ENCODE data around the gene WWP2.
"Not testable (repeated sequence)": the region's sequence is repeated elsewhere in the genome, so short reads cannot be mapped to it uniquely, and the experiment has no call there.

WWP2 gene

DNA sequence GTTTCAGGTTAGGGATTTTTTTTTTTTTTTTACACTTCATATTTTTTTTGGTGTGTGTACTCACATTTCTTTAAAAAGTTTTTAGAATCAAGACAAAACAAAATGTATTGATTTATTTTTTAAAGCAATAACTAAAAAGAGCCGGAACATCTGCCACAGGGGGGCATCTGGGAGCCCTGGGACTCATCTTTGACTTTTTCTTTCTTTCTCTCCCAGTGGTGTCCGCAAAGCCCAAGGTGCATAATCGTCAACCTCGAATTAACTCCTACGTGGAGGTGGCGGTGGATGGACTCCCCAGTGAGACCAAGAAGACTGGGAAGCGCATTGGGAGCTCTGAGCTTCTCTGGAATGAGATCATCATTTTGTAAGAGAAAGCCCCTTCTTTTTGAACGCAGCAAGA is 36.3 kb downstream of the WWP2 start:
- no peak for DNase-seq

DNA sequence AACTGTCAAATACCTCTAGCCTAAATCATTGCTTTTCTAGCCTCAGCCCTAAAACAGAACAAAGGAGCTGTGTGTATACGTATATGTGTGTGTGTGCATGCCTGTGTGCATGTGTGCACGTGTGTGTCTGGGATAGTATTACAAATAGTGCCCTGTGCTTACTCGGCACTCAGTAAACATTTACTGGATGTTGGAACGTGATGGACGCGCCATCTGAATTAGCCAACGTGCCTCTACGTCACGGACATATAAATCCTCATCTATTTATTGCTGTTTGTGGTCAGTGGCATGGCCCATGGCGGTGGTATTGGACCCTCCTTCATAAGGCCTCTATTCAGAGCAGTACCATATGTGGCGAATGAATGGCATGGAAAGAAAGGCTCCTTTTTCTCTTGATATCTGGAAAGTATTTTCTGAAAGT is 37.5 kb downstream of the WWP2 start:
- no peak for DNase-seq

DNA sequence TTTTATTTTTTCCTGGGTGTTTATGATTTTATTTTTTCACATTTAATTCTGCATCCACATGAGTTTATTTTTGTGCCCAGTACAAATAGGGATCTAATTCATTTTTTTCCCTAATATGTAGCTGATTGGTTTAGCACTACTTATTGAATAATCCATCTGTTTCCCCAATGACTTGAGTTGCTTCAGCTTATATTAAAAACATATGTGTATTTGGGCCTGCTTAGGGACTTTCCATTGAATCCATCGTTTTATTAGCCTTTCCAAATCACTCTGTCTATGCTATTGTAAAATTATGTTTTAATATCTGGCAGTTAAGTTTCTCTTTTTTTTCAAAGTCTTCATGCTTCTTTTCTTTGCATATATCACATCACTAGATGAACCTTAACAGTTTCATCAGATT is 42.2 kb downstream of the WWP2 start:
- no peak for DNase-seq

DNA sequence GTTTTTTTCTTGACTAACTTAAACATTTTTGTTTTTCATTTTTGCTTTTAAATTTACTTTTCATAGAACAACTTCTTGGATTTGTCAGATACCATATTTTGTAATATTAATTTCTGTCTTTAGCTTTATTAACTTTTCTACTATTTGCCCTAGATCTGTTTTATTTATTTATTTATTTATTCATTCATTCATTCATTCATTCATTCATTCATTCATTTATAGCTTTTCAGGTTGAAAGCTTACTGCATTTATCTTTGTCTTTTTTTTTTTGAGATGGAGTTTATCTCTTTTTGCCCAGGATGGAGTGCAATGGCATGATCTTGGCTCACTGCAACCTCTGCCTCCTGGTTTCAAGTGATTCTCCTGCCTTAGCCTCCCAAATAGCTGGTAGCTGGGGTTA is 44.6 kb downstream of the WWP2 start:
- not testable (repeated sequence) for DNase-seq

DNA sequence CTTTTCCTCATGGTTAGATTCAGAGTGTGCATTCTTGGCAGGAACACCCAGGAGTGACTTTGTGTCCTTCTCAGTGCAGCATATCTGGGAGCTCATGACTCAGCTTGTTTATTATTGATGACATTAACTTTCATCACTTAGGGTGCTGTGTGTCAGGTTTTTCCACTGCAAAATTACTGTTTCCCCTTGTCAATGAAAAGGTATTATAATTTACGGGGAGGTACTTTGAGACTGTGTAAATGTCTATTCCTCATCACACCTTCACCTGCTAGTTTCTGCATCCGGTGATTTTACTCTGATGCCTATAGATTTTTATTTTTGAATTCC is 50.5 kb downstream of the WWP2 start:
- no peak for DNase-seq

DNA sequence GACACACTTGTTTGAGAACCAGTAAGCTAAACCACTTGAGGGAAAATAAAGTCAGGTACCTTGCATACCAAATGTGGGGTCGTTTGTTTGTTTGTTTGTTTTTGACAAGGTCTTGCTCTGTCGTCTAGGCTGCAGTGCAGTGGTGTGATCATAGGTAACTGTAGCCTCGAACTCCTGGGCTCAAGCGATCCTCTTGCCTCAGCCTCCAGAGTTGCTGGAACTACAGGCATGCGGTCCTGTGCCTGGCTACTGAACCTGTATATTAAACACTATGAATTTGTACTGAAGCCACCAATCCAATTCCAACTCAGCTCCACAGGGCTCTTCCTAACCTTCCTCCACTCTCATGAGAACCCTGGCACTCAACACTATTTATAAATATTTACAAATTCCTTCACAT is 51.9 kb downstream of the WWP2 start:
- no peak for DNase-seq

DNA sequence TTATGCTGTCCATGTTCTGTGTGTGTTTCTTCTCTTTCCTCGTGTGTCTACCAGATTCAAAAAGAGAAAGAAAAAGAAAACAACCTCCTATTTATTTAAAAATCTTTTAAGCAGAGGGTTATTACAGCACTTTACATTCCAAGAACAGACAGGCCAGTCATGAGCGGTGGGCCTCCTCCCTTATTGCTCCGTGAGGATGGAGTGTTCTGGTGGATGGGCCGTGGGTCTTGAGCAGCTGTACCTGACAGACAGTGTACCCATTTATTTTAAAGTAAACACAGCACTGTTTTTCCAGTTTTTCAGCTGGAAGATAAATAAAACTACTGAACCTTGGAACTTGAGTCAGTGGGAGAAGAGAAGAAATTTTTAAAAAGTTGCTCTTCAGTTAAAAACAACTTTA is 52.4 kb downstream of the WWP2 start:
- DNase-seq: no peak

DNA sequence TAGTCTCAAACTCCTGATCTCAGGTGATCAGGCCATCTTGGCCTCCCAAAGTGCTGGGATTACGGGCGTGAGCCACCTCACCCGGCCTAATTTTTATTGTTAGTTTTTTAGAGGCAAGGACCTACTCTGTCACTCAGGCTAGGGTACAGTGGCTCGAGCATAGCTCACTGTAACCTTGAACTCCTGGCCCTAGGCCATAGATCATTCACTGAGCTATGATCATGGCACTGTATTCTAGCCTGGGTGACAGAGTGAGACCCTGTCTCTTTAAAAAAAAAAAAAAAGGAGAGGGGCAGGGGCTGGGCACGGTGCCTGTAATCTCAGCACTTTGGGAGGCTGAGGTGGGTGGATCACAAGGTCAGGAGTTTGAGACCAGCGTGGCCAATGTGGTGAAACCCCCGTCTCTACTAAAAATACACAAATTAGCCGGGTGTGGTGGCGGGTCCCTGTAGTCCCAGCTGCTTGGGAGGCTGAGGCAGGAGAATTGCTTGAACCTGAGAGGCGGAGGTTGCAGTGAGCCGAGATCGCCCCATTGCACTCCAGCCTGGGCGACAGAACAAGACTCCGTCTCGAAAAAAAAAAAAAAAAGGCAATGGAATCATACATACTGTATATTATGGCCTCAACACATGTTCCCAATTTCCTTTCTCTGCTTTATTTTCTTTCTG is 53.2 kb downstream of the WWP2 start:
- not testable (repeated sequence) for DNase-seq

DNA sequence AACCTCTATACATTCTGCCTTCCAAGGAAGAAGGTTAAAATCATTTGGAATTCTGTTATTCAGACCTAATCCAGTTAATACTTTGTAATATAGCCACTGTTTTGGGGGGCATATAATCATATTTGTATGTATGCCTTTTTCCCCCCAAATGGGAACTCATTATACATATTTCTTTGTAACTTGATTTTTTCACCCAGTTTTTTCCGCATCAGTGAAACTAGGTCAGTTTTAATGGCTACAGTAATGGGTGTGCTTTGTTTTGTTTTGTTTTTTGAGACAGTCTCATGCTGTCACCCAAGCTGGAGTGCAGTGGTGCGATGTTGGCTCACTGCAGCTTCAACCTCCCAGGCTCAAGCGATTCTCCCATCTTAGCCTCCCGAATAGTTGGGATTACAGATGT is 54.9 kb downstream of the WWP2 start:
- DNase-seq: no peak

DNA sequence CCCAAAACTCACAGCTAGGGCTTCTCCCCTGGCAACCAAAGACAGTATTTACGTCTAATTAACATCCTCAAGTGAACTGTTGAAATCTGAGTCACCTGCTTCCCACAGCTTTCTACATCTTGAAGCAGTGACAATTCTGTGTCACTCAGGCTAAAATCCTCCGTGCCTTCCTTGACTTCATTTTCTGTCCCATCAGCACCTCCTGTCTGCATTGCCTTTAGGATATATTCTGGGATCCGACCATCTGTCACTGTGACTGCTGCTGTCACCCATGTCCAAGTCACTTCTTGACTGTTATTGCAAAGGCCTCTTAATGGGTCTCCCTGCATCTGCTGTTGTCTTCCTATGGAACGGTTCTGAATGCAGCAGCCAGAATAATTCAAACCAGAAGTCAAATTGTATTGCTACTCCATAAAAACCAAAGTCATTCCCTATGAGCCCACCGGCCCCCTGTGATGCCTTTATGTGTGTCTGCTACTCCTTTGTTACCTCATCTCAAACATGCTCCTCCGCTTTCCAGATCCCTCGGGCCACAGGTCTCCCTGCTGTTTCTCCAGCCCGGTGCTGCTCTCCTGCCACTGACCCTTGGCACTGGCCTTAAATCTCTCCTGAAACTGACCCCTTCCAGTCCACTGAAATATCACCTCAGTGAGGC is 56.9 kb downstream of the WWP2 start:
- DNase-seq: no peak

DNA sequence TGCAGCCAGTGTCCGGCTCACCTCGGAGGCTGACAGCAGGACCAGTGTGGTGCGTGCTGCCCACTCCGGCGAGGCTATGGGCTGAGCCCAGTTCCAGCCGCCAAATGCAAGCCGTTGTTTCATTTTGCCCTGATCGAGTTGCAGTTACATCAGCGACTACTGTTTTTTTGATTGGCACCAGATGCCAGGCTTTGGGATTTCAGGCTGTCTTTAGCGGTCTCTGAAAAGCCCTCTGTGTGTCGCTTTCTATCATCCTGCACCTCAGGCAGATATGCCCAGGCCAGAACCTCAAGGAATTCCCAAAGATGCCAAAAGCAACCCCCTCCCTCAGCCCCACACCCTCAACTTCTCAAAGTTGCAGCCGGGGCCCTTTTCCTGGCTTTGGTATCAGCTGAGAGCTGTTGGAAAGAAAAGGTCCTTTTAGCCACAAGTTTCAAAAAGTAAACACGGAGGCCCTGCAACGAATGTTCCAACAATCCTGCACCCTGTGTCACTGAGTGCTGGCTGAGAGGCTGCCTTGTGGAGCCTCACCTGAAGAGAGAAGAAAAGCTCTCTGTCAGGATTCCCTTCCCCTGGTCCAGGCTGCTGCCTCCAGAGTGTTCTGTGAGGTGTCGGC is 58.9 kb downstream of the WWP2 start:
- DNase-seq: no peak

DNA sequence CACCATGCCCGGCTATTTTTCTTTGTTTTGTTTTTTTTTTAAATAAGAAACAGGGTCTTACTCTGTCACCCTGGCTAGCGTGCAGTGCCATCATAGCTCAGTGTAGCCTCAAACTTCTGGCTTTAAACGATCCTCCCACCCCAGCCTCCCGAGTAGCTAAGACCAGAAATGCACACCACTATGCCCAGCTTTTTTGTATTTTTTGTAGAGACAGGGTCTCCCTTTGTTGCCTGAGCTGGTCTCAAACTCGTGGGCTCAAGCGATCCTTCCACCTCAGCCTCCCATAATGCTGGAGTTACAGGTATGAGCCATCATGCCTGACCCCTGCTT is 59.7 kb downstream of the WWP2 start:
- DNase-seq: no peak

DNA sequence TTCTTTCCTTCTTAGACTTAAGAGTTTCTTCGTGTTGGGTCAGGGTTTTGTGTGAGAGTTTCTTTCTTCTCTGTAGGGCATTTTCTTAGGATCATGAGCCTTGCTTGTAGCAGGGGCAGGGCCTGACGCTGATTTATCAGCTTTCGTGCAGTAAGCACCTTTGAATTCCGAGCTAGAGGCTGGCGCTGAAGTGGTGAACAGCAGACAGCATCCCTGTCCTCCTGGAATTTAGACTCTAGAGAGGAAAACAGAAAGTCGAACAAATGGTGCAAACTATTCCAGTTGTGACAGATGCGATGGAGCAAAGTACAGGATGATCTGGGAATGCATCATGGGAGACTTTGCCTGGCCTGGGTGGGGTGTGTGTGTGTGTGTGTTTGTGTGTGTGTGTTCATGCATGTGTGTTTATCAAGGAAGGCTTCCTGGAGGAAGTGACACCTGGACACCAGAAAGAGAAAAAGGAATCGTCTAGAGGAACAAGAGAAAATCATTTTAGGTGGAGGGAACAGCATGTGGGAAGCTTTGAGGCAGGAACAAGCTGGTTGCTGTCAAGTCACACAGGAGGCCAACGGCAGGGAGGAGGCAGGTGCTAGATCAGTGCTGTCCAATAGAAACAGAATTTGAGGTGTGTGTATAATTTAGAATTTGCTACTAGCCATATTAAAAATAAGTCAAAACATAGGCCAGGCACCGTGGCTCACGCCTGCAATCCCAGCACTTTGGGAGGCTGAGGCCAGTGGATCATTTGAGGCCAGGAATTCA is 60.2 kb downstream of the WWP2 start:
- no peak for DNase-seq

DNA sequence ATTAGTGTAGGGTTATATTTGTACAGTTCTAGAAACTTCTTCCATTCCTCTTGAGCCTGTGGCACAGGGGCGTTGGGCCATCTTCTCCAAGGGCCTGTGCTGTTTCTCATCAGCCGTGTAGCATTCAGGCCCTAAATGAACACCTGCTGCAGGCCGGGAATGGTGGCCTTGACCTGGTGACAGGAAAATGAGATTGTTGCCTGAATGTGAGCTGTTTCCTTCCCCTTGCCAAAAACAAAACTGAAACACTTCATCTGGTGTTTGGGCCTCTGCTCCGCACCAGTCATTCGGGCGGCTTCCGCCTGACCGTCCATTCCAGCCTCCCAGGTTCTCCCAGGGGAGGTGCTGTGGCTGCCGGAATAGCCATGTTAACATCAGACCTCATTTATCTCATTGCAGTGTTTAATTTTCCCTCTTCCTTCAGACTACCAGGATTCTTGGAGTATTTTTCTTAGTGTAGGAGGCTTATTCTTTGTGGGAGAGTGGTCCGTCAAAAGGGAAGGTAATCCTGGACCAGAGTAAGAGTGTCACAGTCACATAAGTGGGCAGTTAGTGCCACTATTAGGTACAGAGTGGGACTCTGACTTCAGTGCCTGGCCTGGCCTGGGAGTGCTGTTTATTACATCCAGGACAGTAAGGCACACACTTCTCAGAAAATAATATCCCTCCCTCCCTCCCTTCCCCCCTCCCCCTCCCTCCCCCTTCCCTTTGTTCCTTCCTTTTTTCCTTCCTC is 61.9 kb downstream of the WWP2 start:
- DNase-seq: no peak

DNA sequence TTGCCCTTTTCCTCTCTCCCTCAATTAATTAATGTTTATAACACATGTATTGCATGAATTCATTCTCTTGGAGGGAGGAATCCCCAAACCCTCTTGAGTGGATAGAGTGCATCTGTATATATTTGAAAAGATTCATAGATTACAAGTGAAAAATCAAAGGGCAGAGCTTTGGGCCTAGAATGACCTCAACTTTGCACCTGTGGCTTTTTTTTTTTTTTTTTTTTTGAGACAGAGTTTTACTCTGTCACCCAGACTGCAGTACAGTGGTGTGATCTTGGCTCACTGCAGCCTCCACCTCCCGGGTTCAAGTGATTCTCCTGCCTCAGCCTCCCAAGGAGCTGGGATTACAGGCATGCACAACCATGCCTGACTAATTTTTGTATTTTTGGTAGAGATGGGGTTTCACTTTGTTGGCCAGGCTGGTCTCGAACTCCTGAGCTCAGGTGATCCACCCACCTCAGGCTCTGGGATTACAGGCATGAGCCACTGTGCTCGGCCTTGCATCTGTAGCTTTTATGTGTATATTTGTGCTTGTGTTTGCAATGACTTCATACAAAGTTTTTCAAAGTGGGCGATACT is 62.5 kb downstream of the WWP2 start:
- not testable (repeated sequence) for DNase-seq

DNA sequence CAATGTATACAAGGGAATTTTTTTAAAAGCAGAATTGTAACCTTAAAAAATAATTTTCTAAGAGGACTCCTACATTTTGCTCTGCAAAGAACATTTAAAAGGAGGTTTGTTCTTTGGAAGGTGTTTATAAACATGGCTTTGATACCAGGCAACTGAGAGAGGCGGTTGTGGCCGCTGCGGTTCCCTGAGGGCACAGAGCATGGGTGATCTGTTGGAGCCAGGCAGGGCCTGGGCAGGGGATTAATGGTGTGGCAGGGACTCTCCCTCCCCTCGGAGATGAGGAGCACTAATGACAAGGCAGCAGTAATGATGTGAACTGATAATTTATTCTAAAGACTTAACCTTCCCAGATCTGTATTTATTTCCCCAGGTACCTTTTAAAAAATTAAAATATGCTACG is 65.4 kb downstream of the WWP2 start:
- no peak for DNase-seq

DNA sequence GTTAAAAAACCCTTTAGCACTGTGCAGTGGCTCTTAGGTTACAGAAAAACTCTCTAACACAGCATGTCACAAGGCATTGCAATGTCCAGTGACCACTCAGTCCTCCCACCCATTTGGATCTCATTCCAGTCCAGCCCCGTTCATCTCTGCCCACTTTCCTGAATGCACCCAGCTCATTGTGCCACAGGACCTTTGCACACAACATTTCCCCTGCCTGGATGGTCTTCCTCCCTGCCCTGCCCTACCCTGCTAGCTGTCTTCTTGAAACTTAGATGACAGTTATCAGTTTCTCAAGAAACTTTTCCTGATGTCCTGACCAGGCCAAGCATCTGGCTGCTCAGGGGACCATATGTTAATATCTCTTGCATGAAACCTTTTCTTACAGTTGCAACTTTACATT is 67.2 kb downstream of the WWP2 start:
- no peak for DNase-seq

DNA sequence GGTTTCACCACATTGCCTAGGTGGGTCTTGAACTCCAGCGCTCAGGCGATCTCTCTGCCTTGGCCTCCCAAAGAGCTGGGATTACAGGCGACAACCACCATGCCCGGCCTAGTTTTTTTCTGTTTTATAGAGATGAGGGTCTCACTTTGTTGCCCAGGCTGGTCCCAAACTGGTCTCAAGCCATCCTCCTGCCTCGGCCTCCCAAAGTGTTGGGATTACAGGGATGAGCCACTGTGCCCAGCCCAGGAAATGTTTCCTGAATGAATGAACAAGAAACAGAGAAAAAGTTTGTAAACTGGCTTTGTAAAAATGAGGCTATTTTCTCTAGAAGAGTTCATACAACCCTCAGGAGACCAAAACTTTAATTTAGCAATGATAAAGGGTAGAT is 68.0 kb downstream of the WWP2 start:
- DNase-seq: no peak

DNA sequence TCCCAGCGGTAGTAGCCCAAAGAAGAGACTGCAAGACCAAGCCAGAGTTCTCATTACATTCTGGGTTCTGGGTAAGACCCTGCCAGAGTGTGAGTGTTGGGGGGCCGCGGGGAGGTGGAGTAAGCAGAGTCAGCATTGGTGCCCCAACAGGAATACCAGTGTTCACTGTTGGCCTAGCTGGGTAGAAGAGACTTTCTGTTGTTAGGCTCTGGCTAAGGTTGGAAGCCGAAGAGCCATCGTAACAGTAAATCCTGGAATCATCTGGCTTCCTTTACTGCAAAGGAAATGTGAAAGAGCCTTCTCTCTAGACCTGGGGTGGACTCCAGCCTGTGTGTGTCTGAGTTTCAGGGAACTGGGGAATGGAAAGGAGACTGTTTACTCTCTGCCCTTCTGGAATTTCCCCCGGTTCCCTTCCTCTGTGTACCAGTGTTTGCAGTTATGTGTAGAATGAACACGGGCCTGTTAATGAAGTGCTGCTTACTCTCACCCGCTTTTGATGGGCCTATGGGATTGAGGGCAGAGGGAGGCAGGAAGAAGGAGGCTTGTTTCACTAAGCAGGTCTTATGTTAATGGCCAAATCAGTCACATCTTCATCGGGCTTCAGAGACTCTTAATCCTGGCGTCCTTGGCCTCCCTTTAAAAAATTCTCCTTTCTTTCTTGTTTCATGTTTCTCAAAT is 68.5 kb downstream of the WWP2 start:
- DNase-seq: no peak

DNA sequence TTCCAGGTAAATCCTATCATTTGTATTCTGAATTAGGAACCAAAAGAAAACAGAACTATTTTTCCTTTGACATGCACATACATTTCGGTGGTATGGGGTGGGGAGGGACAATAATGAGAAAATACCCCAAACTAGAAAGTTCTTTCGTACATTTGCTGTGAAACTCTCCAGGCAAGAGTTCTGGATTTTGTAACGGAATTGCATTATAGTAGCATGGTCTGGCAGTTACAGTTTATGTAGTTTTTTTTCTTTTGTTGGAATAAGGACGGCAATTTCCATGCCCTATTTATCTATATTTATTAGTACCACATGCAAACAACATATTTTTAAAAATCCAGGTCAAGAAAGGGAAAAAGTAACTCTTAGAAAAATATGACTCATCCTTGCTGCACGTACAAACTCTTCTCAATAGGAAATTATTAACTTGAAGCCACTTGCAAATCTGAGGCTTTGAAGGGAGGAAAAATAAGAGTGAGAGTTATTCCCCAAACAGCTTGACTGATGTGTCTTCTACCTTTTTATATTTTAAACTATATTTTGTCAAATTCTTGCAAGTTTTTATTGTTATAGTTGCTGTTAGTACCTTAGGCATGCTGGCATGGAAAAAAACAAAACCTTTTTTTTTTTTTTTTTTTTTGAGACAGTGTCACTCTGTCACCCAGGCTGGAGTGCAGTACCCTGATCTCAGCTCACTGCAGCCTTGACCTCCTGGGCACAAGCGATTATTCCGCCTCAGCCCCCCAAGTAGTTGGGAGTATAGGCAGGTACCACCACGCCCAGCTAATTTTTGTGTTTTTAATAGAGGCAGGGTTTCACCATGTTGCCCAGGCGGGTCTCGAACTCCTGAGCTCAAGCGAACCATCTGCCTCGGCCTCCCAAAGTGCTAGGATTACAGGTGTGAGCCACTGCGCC is 69.3 kb downstream of the WWP2 start:
- no peak for DNase-seq

All from NCI-H1092 (cell line).